Temporal lobe (tissue), 2 donors: ENCODE results near the gene HCFC1. TPM values are rescaled to one million over a fixed set of nuclear protein-coding genes. Genes with fewer than 3 reads are reported as not detected.

Source experiments
- small RNA-seq: library from RNA; depleted of rRNA; stranded (forward); fragments of <200 nt; gene quantifications from one replicate; pipeline ENCODE3, GENCODE V24; 2014; ENCODE audit warnings: low replicate concordance
- total RNA-seq: library from RNA; depleted of rRNA; stranded (reverse); fragments of >200 nt; gene quantifications from one replicate; pipeline ENCODE4 v1.2.3, GENCODE V29; 2014

The HCFC1 gene
- total RNA-seq, 1 donor from 2014 or later: 20.4 TPM

Small RNAs within 50 kb of the gene (small RNA-seq; reads per million reads assigned to genes)
- not detected for gene MIR3202-1

Other genes starting within 250 kb of the HCFC1 start
- 44.3 TPM for gene BCAP31, start 247.4 kb downstream of the HCFC1 start, total RNA-seq
- 3.4 TPM for gene ABCD1, start 247.0 kb downstream of the HCFC1 start, total RNA-seq
- 2.2 TPM for gene PLXNB3, start 207.6 kb downstream of the HCFC1 start, total RNA-seq
- 0.25 TPM for gene SRPK3, start 190.8 kb downstream of the HCFC1 start, total RNA-seq
- 52.1 TPM for gene IDH3G, start 177.4 kb downstream of the HCFC1 start, total RNA-seq
- gene SSR4, start 177.2 kb downstream of the HCFC1 start, total RNA-seq: 50.2 TPM
- gene PDZD4, start 141.3 kb downstream of the HCFC1 start, total RNA-seq: 141 TPM
- 132 TPM for gene L1CAM, start 85.6 kb downstream of the HCFC1 start, total RNA-seq
- gene AVPR2, start 67.1 kb downstream of the HCFC1 start, total RNA-seq: not detected
- 3.2 TPM for gene ARHGAP4, start 45.6 kb downstream of the HCFC1 start, total RNA-seq
- gene NAA10, start 36.8 kb downstream of the HCFC1 start, total RNA-seq: 18.7 TPM
- 1.5 TPM for gene RENBP, start 27.2 kb downstream of the HCFC1 start, total RNA-seq
- 1.7 TPM for gene TMEM187, start 936 bp upstream of the HCFC1 start, total RNA-seq
- gene IRAK1, start 48.1 kb upstream of the HCFC1 start, total RNA-seq: 10.6 TPM
- 28.8 TPM for gene MECP2, start 125.9 kb upstream of the HCFC1 start, total RNA-seq
- gene OPN1LW, start 172.4 kb upstream of the HCFC1 start, total RNA-seq: not detected
- not detected for gene OPN1MW, start 210.8 kb upstream of the HCFC1 start, total RNA-seq
- not detected for gene OPN1MW2, start 247.9 kb upstream of the HCFC1 start, total RNA-seq